Body of pancreas (tissue), 4 donors: Measurements from ENCODE around the gene KRT3.

ENCODE experiments used
- CTCF ChIP-seq, 7 experiments: fragments of 450-650 bp in 4 of 7; fragments of 200-600 bp in 3 of 7; sonication (generic) in 3 of 7; IDR thresholded peaks; one replicate each; pipeline ENCODE4 v1.5.1; 2016 to 2019; ENCODE audit warnings: antibody characterized with exemption in 7 of 7
- POLR2A ChIP-seq, 3 donors: fragments of 450-650 bp; IDR thresholded peaks; one replicate each; pipeline ENCODE4 v1.6.1; 2016; ENCODE audit warnings: antibody characterized with exemption in 3 of 3, mild to moderate bottlenecking in 2 of 3

GRCh38 chr12:52766351-52767019 is 29.4 kb downstream of the KRT3 start:
- TF ChIP-seq CTCF (IDR thresholded peaks at IDR 0.05) (no peak), POLR2A (IDR thresholded peaks at IDR 0.05) (no peak)
